Measurements from ENCODE around the gene ABR. TPM values are rescaled to one million over a fixed set of nuclear protein-coding genes. Genes with fewer than 3 reads are reported as not detected.

Gene ABR
- total RNA-seq, 1 experiment from 2014 or later: 172 TPM

GRCh38 chr17:1095090-1095852 lies 84.5 kb downstream of the ABR start:
- POLR2A ChIA-PET: no interaction called here
- DNase-seq (ENCODE audit: low read depth, low spot score): no peak
- CTCF ChIA-PET: no interaction called here
- intact Hi-C loops (cut with micrococcal nuclease; ENCODE audit: unreplicated experiment): no loop called here
- peaks cover 5% of the 10 kb centered on the region; the same call in 1 of the 2 replicates for H3K4me1 ChIP-seq (ENCODE audit: control insufficient read depth, insufficient read depth, low read length)
- H3K27me3 ChIP-seq (ENCODE audit: control insufficient read depth, insufficient read depth, low read length): no peaks in the 10 kb centered on the region
- H3K36me3 ChIP-seq (ENCODE audit: control insufficient read depth, insufficient read depth, low read length): no peaks in the 10 kb centered on the region; the same call in 1 of the 2 replicates
- no peak overlapping the region for H3K4me3 ChIP-seq (ENCODE audit: low read depth in 2 of 2, low read length in 2 of 2)
- TF ChIP-seq SIN3A (IDR thresholded peaks at IDR 0.05; ENCODE audit: borderline replicate concordance, insufficient read depth, low read depth, low read length): no peak
- TF ChIP-seq REST (IDR thresholded peaks at IDR 0.05; ENCODE audit: insufficient read depth in 1 of 2, low read depth in 2 of 2, low read length in 1 of 2): no peak
- no peak for TF ChIP-seq TCF7L2 (IDR thresholded peaks at IDR 0.05; ENCODE audit: low read depth, low read length)
- TF ChIP-seq POLR2AphosphoS5 (IDR thresholded peaks at IDR 0.05; ENCODE audit: low read depth, low read length): no peak
- TF ChIP-seq, protein P1, sequence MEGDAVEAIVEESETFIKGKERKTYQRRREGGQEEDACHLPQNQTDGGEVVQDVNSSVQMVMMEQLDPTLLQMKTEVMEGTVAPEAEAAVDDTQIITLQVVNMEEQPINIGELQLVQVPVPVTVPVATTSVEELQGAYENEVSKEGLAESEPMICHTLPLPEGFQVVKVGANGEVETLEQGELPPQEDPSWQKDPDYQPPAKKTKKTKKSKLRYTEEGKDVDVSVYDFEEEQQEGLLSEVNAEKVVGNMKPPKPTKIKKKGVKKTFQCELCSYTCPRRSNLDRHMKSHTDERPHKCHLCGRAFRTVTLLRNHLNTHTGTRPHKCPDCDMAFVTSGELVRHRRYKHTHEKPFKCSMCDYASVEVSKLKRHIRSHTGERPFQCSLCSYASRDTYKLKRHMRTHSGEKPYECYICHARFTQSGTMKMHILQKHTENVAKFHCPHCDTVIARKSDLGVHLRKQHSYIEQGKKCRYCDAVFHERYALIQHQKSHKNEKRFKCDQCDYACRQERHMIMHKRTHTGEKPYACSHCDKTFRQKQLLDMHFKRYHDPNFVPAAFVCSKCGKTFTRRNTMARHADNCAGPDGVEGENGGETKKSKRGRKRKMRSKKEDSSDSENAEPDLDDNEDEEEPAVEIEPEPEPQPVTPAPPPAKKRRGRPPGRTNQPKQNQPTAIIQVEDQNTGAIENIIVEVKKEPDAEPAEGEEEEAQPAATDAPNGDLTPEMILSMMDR (IDR thresholded peaks at IDR 0.05): no peak
- no TSS peak for BruUV-seq (replicated peaks)
- no peaks in the 10 kb centered on the region for H3K9me3 ChIP-seq (ENCODE audit: control insufficient read depth, insufficient read depth, low read depth, low read length)
- ATAC-seq: no peak
- in situ Hi-C loops (cut with HindIII; ENCODE audit: low pct_unique_long_range_greater_than_20kb, low sequenced_read_pairs): no loop called here
- H3K27ac ChIP-seq (ENCODE audit: low read length): no peak overlapping the region

- no peaks in the 10 kb centered on the region; the same call in 1 of the 2 replicates for H3K36me3 ChIP-seq (ENCODE audit: control insufficient read depth, insufficient read depth, low read length)
- CTCF ChIA-PET: interaction anchor here (0.6 kb wide), 1 partner anchor 43 kb away, joined by 5 read pairs; no protein-coding TSS in a partner anchor
- no TSS peak for BruUV-seq (replicated peaks)
- H3K4me3 ChIP-seq (ENCODE audit: low read depth in 2 of 2, low read length in 2 of 2): no peak overlapping the region
- no peak for DNase-seq (ENCODE audit: low read depth, low spot score)
- no peak for ATAC-seq
- no peaks in the 10 kb centered on the region for H3K27me3 ChIP-seq (ENCODE audit: control insufficient read depth, insufficient read depth, low read length)
- in situ Hi-C loops (cut with HindIII; ENCODE audit: low pct_unique_long_range_greater_than_20kb, low sequenced_read_pairs) (no loop called here), intact Hi-C loops (cut with micrococcal nuclease; ENCODE audit: unreplicated experiment) (no loop called here)
- no peaks in the 10 kb centered on the region for H3K9me3 ChIP-seq (ENCODE audit: control insufficient read depth, insufficient read depth, low read depth, low read length)
- H3K27ac ChIP-seq (ENCODE audit: low read length): no peak overlapping the region
- no peak for TF ChIP-seq REST (IDR thresholded peaks at IDR 0.05; ENCODE audit: insufficient read depth in 1 of 2, low read depth in 2 of 2, low read length in 1 of 2)
- TF ChIP-seq TCF7L2 (IDR thresholded peaks at IDR 0.05; ENCODE audit: low read depth, low read length): no peak
- TF ChIP-seq, protein P1 (IDR thresholded peaks at IDR 0.05): no peak
- no peak for TF ChIP-seq POLR2AphosphoS5 (IDR thresholded peaks at IDR 0.05; ENCODE audit: low read depth, low read length)
- no peak for TF ChIP-seq SIN3A (IDR thresholded peaks at IDR 0.05; ENCODE audit: borderline replicate concordance, insufficient read depth, low read depth, low read length)
- POLR2A ChIA-PET: no interaction called here
- H3K4me1 ChIP-seq (ENCODE audit: control insufficient read depth, insufficient read depth, low read length): peaks cover 10% of the 10 kb centered on the region; the same call in 1 of the 2 replicates
Observed at GRCh38 chr17:1094591-1094990, 85.2 kb downstream of the ABR start.
